GM21381 (cell line): ENCODE measurements around the gene ZNF646.

Source experiments
- ATAC-seq: cut with Tn5 transposase; IDR thresholded peaks from one replicate; pipeline ENCODE4 v1.9.1; 2021; ENCODE audit warnings: mild to moderate bottlenecking, moderate library complexity; ENCODE audit not compliant: unreplicated experiment

The ZNF646 gene

DNA sequence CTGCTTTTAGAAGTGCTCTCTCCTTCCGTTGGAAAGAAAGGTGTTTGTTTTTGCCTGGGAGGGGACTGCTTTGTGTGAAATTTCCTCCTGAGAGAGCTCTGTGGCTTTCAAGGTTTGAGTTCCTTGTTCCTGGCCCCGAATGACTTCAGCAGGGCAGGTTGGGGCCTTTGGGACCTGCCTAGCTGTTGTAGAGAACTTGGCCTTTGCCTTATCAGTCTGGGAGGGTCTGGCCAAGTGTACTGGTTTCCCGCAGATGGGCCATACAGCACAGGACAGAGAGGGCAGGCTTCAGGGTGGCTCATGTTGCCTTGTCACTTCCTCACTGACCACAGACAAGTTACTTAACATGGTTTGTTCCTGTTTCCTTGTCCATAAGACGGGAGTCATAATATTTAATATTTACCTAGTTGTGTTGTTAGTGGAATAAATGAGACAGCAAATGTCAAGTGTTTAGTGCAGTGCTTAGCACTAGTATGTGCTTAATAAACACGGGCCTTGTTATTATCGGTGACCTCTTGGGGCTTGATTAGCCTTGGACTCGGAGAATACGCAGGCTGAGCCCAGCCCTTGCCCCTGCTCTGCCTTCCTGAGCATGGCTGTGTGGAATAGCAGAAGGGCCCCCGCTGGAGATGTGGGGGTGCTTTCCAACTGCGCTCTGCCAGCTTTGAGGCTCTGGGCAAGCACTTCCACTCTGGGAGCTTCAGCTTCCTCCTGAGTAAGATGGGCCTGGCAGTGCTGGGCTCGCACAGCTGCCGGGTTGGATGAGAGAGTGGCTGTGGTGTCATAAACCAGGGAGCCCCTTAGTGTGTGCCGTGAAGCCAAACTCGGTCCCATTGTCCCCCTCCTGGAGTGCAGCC lies 54.7 kb downstream of the ZNF646 start:
- no peak for ATAC-seq

- no peak for ATAC-seq
Observed at GRCh38 chr16:31129568-31130335, 55.5 kb downstream of the ZNF646 start.

DNA sequence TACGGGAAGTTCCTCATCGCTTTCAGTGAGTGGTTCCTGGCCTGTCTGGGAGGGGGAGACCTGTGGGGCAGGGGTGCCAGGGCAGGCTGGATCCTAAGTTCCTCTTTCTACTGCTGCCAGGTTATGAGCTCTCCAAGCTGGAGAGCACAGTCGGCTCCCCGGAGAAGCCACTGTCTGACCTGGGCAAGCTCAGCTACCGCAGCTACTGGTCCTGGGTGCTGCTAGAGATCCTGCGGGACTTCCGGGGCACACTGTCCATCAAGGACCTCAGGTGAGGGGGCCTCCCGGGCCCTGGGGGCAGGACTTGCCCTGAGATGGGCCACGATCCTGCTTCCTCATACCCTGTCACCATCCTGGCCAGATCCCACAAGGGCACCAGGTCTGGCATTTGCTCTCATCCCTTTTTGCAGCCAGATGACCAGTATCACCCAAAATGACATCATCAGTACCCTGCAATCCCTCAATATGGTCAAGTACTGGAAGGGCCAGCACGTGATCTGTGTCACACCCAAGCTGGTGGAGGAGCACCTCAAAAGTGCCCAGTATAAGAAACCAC lies 56.2 kb downstream of the ZNF646 start:
- no peak for ATAC-seq

DNA sequence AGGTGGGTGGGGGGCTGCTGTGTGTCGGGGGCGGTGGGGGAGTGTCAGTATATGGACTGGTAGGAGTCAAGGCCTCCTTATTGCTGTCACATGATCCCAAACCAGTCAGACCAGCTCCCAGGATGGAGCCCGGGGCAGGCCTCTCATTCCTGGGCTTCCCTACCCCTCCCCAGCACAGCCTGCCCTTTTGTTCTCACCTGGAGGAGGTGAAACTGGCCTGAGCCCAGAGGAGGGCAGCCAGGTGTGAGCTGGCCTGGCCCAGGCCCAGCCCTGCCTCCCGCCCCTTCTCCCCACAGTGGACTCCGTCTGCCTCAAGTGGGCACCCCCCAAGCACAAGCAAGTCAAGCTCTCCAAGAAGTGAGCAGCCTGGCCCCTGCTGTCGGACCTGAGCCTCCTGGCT lies 56.7 kb downstream of the ZNF646 start:
- ATAC-seq = no peak

- no peak for ATAC-seq
Observed at GRCh38 chr16:31131416-31131815, 57.2 kb downstream of the ZNF646 start.

DNA sequence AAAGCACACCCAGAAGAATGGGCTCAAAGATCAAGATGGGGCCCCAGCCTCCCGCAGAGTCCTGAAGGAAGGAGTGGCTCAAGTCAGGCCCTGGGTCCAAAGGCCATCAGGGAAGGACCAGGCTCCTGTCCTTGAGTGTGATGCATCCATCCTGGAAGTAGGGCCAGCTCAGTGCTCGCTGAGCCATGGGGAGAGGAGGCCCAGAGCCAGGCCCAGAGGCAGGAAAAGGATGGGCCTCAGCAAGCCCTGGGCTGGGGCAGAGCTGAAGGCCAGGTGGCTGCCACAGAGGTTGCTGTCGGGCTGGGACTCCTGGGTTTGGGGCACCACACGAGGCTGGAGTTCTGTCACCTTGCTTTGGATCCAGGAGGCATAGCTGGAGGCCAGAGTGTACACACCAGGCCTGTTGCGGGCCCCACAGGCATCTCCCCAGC lies 57.6 kb downstream of the ZNF646 start:
- no peak for ATAC-seq

- no peak for ATAC-seq
Observed at GRCh38 chr16:31132303-31132979, 58.2 kb downstream of the ZNF646 start.

DNA sequence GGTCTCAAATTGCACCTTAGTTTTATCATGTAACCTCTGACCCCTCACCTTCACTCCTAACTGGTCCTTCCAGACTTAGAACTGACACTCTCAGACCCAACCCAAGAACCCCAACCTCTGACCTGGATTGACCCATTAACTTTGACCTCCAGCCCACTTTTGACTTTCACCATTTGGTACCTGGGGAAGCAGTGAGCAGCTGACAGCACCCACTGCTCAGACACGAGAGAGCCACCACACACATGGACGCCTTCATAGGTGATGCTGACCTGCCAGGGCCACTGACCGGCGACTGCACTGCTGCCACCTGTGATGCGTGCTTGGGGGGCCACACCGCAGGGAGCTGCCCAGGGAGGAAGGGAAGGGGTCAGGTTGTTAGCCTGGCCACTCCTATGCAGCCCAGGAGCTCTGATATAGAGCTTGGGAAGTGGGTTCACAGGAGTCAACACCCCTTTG lies 58.9 kb downstream of the ZNF646 start:
- no peak for ATAC-seq
